Kidney (tissue), 14 donors: Measurements from ENCODE around the gene BIVM. TPM values are rescaled to one million over a fixed set of nuclear protein-coding genes. Genes with fewer than 3 reads are reported as not detected.

Experiments
- DNase-seq, 5 donors: peaks; one replicate each; pipeline ENCODE4 v3.0.0-alpha.2; 2013 to 2020
- FAIRE-seq: peaks from 2 replicates; lab custom pipeline; 2012; peaks lifted over from hg19 to GRCh38; lab: Jason Lieb, UNC
- H3K27ac ChIP-seq, 2 donors: one replicate each; pipeline ENCODE4 v1.7.0; 2013; ENCODE audit warnings: low read depth in 2 of 2, low read length in 2 of 2, inconsistent platforms in 1 of 2
- H3K27me3 ChIP-seq: one replicate; pipeline ENCODE4 v1.7.1; 2013; ENCODE audit warnings: low read length, inconsistent platforms; ENCODE audit not compliant: control insufficient read depth, insufficient read depth
- H3K36me3 ChIP-seq, 3 donors: one replicate each; pipeline versions ENCODE4 v1.7.0 to v1.7.1; 2013; ENCODE audit warnings: low read length in 3 of 3, control low read depth in 1 of 3, inconsistent platforms in 1 of 3; ENCODE audit not compliant: insufficient read depth in 3 of 3, control insufficient read depth in 2 of 3
- H3K4me1 ChIP-seq, 3 donors: one replicate each; pipeline versions ENCODE4 v1.7.0 to v1.7.1; 2013; ENCODE audit warnings: low read length in 3 of 3, inconsistent platforms in 1 of 3, low read depth in 1 of 3; ENCODE audit not compliant: control insufficient read depth in 2 of 3, insufficient read depth in 2 of 3
- H3K4me3 ChIP-seq, 3 donors: one replicate each; pipeline versions ENCODE4 v1.7.0 to v1.8.1; 2013; ENCODE audit warnings: low read length in 3 of 3, control low read depth in 1 of 3, inconsistent platforms in 1 of 3
- H3K9ac ChIP-seq, 3 donors: one replicate each; pipeline versions ENCODE4 v1.7.0 to v1.7.1; 2013; ENCODE audit warnings: low read length in 3 of 3, control low read depth in 1 of 3, inconsistent platforms in 1 of 3
- H3K9me3 ChIP-seq, 3 donors: one replicate each; pipeline versions ENCODE4 v1.7.0 to v1.7.1; 2013; ENCODE audit warnings: low read length in 3 of 3, control low read depth in 1 of 3, inconsistent platforms in 1 of 3; ENCODE audit not compliant: control insufficient read depth in 2 of 3, insufficient read depth in 1 of 3
- CTCF ChIP-seq: IDR thresholded peaks from 3 replicates; pipeline ENCODE4 v1.5.1; 2012; ENCODE audit warnings: mild to moderate bottlenecking, moderate library complexity, borderline replicate concordance; ENCODE audit not compliant: insufficient read depth; ENCODE audit errors: extremely low read depth
- intact Hi-C: fragments of 100-400 bp; cut with DNase I; formaldehyde crosslinking; loops from one replicate; pipeline ENCODE4 v1.11.1; 2022
- polyA plus RNA-seq: library from polyadenylated mRNA; stranded (reverse); fragments of 350-450 nt; fragmentation: Illumina TruSeq; extraction: RNeasy Lipid Tissue Mini Kit (QIAGEN cat#74804); gene quantifications from one replicate; pipeline ENCODE4 v1.2.3, GENCODE V29; 2014; ENCODE audit warnings: low read depth, low replicate concordance; ENCODE audit not compliant: insufficient read depth
- total RNA-seq: library from RNA; stranded (reverse); fragmentation: NEBNext Ultra II Directional; extraction: Animal tissue kit (Norgen Biotek cat#: 25700); gene quantifications from one replicate; pipeline ENCODE4 v1.2.1, GENCODE V29; 2021
- donor health status: control.
- donor health status: control.
- donor health status: control.
- donor health status: control.
- donor health status: control.
- donor health status: DM: yes; HTN: yes; CAD: no.
- donor health status: Normal renal cell carcinoma (clear cell type).

The BIVM gene
- total and polyA plus RNA-seq, 2 donors from 2014 or later, result 22.1 to 36.6 TPM

GRCh38 chr13:102814025-102814607 is 15.2 kb downstream of the BIVM start:
- H3K4me3 ChIP-seq, result peak overlapping the region in 1 of 3 donors; percentile 47
- H3K27me3 ChIP-seq, result no peaks in the 10 kb centered on the region
- peaks cover 2 to 10% (median 2%) of the 10 kb centered on the region in 3 donors for H3K36me3 ChIP-seq
- no peak overlapping the region for H3K9ac ChIP-seq
- peak overlapping the region; percentile 26 to 59 for H3K27ac ChIP-seq
- peaks cover 0 to 20% (median 9%) of the 10 kb centered on the region in 3 donors for H3K4me1 ChIP-seq
- DNase-seq (no peak), FAIRE-seq (no peak)
- no peak for TF ChIP-seq CTCF
- intact Hi-C loops, result no loop called here
- H3K9me3 ChIP-seq, result peaks cover 0 to 3% (median 0%) of the 10 kb centered on the region in 3 donors

GRCh38 chr13:102814793-102815192 is 15.9 kb downstream of the BIVM start:
- no peak for DNase-seq
- TF ChIP-seq CTCF, result no peak
- Histone ChIP-seq H3K27me3 (no peaks in the 10 kb centered on the region), H3K9ac (no peak overlapping the region), H3K4me3 (no peak overlapping the region), H3K27ac (no peak overlapping the region), H3K9me3 (peaks cover 0 to 3% (median 0%) of the 10 kb centered on the region in 3 donors), H3K4me1 (peaks cover 0 to 20% (median 9%) of the 10 kb centered on the region in 3 donors), H3K36me3 (peaks cover 2 to 7% (median 2%) of the 10 kb centered on the region in 3 donors)
- intact Hi-C loops, result no loop called here
- no peak for FAIRE-seq

- intact Hi-C loops, result no loop called here
- TF ChIP-seq CTCF, result no peak
- Histone ChIP-seq H3K27me3 (no peaks in the 10 kb centered on the region), H3K4me3 (no peak overlapping the region), H3K4me1 (peaks cover 0 to 20% (median 9%) of the 10 kb centered on the region in 3 donors), H3K36me3 (peaks cover 2 to 7% (median 2%) of the 10 kb centered on the region in 3 donors), H3K27ac (no peak overlapping the region), H3K9ac (no peak overlapping the region), H3K9me3 (peaks cover 0 to 3% (median 0%) of the 10 kb centered on the region in 3 donors)
- no peak for DNase-seq
- no peak for FAIRE-seq
Observed at GRCh38 chr13:102815788-102816187, 16.9 kb downstream of the BIVM start.

- FAIRE-seq (peak; percentile 81), DNase-seq (peak in 1 of 5 donors; percentile 12)
- H3K27ac ChIP-seq, result peak overlapping the region in 1 of 2 donors; percentile 75
- H3K27me3 ChIP-seq, result no peaks in the 10 kb centered on the region
- H3K4me1 ChIP-seq, result peaks cover 0 to 20% (median 9%) of the 10 kb centered on the region in 3 donors
- H3K9me3 ChIP-seq, result no peaks in the 10 kb centered on the region
- no peak for TF ChIP-seq CTCF
- H3K9ac ChIP-seq, result no peak overlapping the region
- no peak overlapping the region for H3K4me3 ChIP-seq
- H3K36me3 ChIP-seq, result peaks cover 2 to 8% (median 4%) of the 10 kb centered on the region in 3 donors
- intact Hi-C loops, result no loop called here
Observed at GRCh38 chr13:102816708-102817107, 17.8 kb downstream of the BIVM start.
